CD4-positive, alpha-beta T cell treated with Interleukin-21 for 1 hour (primary cell): ENCODE measurements around the gene NR2C2.
"Not testable (repeated sequence)": the region's sequence is repeated elsewhere in the genome, so short reads cannot be mapped to it uniquely, and the experiment has no call there.

Experiments used
- DNase-seq: peaks from one replicate; pipeline ENCODE4 v3.0.0-alpha.2; 2020

NR2C2 gene

DNA sequence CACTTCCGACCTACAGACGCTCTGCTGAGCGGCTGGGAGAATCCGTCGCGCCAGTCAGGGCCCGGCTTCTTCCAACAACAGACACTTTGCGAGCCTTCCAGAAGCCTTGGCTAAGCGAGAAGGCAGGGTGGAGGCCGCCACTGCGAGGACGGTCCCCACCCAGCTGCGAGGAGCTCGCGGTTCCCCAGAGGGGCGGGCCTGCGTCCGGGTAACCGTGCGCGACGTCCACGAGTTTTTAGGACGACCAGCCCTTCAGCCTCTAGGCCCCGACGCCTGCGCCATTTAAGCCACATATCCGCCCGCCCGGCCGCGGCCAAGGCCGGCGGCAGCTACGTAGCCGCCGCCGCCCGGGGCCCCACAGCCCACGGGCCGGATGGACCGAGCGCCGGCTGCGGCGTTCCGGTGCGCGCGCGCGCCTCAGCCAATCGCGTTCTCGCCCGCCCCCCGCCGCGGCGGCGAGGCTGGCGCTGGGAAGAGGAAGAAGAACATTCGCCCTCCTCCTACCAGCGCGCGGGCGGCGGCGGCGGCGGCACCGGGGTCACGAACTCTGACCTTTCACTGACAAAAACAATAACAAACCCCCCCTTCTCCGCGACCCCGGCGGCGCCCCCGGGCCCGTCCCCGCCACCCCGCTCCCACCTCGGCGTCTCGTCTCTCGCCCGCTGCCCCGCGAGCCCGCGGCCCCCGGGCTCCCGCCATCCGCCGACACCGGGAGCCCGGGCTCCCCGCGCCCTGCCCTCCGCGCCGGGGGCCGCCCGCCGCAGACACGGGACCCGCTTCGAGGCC, at the start of gene NR2C2:
Gene NR2C2, plus strand, starts transcription at position 484 of the 786 bp plus-strand sequence. CDS start 56,332 bp downstream, outside the sequence.
- DNase-seq: peak; percentile 91

DNA sequence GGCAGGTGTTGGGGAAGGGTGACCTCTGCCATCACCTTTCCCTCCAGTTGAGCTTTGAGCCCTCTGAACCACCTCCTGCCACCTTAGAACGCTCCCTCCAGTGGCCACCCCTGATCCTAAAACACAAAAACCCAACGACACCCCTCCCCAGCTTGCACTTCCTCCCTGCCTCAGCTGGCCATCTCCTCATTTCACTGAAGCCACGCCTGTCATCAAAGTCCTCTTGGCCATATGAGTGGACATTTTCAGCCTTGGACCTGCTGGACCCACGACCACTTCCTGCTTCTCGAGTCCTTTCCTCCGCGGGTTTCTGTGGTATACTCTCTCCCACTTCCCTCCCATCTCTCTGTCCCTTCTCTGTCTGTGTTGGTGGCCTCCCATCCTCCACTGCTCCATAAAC, 48.5 kb upstream of the NR2C2 start:
- DNase-seq: no peak

DNA sequence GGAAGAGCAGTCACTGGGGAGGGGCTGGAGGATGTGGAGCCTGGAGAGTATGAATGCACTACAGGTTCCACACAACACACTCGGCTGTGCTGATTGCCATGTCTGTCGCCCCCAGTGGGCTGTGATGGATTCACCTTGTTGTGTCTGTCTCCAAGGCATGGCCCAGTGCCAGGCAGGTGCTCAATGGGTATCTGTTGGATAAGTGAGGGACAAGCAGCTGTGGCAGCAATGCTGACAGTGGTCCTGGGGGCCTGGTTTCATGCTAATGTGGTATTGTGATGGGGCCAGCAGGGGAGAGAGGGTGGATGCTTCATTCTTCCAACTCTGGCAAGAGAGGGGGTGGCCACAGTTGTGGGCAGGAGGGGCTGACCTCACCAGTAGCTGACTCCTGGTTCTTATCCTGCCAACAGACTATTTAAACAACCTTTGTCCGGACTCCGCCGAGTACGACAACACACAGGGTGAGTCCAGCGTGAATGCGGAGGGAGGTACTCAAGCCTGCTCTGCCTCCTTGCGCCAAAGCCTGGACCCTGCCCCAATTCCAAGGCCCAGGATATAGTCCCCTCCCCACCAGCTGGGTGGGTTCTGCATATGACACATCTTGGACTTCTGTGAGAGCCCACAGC, 47.3 kb upstream of the NR2C2 start:
- no peak for DNase-seq

DNA sequence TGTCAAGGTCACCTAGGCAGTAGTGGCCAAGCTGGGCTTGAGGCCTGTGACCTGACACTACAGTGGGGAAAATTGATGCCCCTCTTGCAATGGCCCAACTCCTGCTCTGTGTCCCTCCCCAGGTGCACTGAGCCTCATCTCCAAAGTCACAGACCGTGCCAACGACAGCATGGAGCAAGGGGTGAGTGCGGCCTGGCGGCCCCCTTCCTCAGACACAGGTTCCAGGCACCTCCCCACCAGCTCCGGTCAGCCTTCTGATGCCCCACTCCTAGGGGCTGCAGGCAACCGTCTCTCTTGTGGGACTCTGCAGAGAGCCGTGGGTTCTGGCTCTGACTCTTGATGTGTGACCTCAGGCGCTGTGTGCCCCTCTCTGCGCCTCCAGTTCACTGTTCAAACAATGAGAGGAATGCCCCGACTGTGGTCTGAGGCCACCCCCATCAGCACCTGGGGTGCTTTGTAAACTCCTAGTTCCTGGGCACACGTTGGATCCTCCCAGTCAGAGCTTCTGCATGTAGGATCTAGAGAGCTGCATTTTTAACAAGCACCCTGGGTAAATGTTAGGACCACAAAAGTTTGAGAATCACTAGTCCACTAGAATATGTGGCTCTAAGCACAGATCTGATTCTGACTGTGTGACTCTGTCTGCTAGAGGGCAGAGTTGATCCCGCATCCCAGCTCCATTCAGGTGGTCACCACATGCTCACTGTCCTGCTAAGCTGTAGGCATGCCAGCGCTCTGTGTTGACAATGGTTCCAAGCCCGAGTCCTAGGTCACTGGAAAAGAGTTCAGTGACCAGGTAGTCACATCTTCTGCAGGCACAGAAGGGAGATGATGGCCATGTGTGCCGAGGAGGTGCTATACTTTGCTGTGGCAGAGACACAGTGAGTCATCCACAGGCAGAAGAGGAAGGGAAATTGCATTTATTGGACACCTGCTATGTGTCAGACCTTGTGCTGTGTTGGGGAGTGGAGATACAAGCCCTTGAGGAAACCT, 46.2 kb upstream of the NR2C2 start:
- DNase-seq: no peak

DNA sequence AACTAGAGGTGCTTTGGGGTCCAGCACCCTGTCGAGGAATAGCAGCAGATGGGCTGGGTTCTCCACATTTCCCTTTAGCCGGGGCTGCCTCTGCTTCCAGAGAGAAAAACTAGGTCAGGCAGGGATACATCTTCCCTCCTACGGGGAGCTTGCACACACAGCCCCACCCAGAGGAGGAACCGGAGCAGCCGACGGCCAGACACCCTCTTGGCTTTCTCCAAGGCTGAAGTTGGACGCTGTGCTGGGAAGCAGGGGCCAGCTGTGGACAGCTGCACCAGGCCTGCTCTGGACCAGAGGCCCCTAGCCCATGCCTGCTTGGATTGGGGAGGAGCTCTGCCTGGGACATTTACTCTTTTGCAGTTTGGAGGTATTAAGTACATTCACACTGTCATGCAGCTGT, 44.7 kb upstream of the NR2C2 start:
- DNase-seq: no peak

DNA sequence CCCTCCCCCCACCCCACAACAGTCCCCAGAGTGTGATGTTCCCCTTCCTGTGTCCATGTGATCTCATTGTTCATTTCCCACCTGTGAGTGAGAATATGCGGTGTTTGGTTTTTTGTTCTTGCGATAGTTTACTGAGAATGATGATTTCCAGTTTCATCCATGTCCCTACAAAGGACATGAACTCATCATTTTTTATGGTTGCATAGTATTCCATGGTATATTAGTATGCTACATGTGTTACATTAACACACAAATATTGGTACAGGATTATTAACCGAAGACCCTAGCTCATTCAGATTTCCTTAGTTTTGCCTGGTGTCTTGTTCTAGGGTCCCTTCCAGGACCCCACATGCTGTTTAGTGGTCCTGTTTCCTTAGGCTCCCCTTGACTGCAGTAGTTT, 43.9 kb upstream of the NR2C2 start:
- DNase-seq: not testable (repeated sequence)

DNA sequence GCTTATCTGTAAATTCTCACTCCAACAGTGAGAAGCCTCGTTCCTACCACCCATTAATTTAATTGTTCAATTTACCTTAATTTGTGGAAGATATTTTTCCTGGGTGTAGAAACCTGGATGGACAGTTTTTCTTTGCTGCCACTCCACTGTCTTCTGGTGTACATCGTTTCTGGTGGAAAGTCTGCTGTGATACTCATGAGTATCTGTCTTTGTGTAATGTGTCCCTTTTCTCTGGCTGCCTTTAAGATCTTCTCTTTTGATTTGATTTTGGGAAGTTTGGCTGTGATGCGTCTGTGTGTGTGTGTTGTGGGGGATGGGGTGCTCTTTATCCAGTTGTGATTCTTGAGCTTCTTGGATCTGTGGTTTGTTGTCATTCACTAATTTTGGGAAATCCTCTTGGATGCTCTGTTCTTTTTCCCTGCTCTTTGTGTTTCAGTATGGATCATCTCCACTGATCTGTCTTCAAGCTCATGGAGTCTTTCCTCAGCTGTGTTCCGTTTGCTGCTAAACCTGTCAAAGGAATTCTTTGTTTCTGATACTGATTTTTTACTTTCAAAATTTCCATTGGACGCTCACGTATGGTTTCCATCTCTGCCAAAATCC, 42.2 kb upstream of the NR2C2 start:
- no peak for DNase-seq

DNA sequence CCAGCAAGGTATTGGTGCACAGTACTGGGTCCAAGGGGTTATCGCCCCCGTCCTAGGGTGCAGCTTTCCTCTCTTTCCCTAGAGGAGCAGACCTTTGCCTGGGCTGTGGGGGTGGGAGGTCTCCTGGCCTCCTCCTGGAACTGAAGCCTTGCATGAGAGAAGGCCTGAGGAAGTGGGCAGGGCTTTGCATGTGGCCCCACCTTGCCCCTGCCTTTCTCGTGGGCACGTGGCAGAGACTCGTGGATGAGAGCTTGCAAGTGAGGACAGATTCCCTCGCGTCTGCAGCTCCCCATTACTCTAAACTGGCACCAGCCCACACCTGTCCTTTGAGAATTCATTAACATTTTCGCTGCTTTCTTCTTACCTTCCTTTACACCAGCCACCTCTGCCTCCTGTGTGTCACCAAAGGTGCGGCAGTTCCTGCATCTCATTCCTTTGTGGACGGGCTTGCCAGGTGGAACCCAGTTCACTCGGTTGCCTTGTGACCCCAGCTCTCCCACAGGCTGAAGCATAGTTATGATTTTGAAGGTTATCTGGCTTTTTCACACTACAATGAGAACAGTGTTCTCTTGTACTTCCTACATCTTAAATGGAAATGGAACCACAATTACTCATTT, 40.9 kb upstream of the NR2C2 start:
- no peak for DNase-seq

DNA sequence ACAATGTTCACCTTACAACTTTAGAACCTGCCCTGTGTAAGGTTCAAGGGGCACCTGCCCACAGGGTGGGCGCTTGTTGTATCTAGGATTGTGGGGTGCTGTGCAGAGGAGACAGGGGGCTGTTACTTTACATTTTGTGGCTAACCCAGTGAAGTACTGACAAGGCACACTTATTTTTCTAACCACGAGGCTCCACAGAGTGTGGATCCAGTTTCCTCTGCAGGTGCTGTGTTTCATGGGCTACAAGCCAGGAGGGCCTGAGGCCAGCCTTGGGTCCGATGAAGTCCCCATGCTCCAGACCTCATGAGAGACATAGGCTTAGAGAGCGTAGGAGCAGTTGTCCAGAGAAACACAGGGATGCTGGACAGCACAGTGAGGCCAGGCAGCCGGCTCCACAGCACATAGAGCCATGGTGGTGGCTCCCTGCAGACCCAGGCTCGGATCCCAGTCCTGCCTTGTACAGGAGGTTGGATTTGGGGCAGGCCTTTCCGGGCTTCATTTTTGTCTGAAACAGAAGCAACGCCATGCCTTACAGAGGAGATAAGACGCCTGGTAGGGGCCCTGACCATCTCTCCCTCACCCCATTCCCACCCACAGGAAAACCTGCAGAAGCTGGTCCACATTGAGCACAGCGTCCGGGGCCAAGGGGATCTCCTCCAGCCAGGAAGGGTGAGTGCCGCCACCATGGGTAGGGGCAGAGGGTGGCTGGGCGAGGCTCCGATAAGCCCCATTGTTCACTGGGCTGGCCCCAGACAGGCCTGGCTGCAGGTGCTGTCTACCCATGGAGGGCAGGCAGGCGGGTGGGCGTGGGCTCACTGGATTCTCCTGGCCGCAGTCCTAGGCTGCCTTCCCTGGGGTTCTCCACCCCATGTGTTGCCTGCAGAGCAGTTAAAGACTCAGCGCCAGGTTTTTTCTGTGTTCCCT, 40.1 kb upstream of the NR2C2 start:
- no peak for DNase-seq

DNA sequence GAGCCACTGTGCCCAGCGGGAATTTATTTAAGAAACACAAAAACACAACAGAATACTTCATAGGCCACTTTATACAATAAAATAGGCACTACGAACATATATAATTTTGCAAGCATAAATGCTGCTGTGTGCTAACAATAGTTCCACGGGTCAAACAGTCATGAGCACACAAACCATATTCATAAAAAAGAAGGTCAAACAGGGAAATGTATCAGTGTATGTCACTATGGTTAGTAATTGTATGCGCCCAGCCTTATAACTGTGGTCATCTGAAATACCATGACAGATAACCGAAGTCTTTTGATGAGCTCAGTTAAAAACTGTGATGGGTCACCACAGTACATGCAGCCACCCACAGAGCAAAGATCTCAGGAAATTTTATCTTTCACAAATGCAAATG, 38.1 kb upstream of the NR2C2 start:
- no peak for DNase-seq

DNA sequence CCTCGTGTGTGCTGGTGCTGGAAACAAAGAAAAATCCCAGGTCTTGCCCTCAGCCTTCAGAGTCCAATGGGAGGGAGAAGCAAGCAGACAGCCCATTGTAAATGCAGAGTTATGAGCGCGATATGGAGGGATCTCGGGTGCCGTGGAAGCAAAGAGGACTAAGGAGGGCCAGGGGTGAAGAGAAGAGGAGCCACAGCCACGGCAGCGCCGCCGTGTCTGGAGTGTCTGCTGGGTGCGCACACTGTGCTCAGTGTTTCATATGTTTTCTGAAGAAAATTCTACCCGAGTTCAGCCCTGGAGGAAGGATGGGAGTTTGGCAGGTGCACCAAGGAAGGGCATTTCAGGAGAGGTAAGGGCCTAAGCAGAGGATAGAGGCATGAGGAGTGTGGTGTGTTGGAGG, 35.7 kb upstream of the NR2C2 start:
- no peak for DNase-seq

DNA sequence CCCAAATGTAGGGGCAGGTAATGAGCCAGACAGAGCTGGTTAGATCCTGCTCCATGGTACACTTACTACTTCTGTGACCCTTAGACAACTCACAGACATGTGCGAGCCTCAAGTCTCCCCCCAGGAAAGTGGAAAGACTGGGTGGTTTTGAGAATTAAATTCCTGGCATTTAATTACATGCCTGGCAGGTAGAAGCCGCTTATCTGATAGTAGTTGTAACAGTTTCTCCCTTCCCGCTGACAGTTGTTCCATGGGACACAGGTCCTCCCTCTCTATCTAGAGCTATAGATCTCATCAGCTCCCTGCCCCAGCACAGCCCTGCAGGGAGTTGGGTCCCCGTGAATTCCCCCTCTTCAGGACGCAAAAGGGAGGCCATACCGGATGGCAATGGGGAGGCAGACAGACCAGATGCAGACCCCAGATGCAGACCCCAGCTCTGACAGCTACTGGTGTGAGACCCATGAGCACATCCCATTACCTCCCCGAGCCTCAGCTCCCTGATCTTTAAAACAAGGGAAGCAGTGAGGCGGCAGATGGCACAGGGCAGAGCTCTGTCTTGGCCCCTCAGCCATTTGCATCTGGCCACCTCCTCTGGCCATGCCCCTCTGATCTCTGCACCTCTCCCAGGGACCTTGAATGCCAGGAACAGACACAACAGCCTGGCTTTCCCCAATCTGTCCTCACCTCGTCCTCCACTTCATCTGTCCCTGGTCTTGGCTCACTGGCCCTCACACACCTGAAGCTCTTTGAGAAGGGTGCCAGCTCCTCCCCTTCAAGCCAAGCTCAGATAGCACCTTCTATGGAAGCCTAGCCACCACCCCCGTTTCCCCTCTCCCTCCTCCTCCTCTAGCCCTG, 34.1 kb upstream of the NR2C2 start:
- DNase-seq: no peak

DNA sequence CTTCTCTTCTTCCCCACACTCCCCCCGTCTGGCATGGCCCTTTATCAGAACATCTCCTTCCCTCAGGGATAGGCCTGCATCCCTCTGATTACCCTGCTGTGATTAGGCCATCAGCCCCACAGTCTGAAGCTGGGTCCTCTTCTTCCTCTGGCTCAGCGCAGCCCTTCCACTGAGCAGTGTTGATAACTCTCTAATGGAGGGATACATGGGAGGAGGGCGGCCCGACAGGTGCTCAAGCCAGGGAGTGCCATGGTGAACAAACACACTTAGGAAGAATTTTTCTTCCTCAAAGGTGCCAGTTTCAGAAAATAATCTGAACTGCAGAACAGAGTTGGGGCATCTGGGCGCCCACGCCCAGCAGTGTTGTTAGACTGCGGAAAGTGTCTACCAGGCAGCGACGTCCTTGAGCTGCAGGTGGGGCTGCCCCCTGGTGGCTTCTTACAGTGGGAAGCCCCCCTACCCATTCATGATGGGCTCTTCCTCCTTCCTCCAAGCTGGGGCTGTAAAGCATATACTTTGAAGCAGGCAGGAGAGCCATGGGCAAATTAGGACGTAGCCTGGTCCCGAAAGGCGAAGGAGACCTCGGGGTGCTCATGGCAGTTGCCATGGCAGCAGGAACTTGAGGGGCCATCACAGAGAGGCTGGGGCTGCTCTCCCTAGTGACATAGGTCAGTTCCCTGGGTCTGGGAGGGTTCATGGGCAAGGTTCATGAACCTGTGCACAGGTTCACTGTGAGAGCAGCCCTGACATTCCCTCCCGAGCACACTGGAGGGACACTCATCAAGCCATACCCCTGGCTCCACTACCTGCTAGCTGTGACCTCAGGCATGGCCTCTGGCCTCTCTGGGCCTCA, 33.2 kb upstream of the NR2C2 start:
- DNase-seq: no peak

DNA sequence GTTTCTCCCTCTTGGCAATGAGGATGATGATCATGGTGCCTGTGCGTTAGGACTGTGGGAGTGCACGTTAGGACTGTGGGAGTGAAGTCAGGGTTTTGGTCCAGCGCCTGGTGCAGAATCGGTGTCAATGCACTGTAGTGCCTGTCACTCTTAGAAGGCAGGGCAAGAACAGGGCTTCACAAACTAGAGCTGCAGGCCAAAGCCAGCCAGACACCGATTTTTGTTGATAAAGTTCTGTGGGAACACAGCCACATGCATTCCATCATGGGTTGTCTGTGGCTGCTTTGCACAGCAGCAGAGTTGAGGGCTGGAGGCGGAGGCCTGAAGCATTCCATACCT, 32.6 kb upstream of the NR2C2 start:
- no peak for DNase-seq

DNA sequence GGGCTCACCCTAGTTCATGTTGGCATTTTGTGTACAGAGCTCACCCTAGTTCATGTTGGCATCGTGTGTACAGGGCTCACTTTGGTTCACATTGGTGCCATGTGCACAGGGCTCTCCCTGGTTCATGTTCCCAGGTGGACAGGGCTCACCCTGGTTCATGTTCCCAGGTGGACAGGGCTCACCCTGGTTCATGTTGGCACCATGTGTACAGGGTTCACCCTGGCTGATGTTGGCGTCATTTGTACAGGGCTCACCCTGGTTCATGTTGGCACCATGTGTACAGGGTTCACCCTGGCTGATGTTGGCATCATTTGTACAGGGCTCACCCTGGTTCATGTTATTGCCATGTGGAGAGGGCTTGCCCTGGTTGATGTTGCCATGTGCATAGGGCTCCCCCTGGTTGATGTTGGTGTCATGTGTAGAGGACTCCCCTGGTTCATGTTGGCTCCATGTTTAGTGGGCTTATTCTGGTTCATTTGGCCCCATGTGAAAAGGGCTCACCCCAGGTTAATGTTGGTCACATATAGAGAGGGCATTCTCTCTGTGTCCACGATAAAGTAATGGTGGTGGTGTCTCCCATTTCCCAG, 31.7 kb upstream of the NR2C2 start:
- peak; percentile 40 for DNase-seq

DNA sequence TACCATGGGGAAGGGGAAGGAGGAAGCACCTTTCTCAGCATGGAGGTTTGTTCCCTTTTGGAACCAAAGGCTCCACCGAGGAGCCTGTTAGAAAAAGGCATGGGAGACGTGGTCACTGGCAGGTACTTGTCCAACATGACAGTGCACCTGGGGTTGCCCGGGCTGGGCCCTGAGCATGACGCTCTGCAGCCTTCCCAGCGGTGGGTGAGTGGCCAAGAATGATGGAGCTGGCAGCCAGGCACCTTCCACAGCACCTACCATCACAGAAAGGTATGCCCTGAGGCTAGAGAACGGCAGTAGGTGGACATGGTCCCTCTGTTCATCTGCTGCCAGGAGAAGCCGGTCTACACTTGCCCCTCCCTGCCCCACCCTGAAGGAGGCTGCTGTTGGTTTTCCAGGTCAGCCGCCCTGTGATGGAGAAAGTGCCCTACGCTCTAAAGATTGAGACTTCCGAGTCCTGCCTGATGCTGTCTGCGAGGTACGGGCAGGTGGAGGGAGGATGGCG, 29.0 kb upstream of the NR2C2 start:
- DNase-seq: no peak

DNA sequence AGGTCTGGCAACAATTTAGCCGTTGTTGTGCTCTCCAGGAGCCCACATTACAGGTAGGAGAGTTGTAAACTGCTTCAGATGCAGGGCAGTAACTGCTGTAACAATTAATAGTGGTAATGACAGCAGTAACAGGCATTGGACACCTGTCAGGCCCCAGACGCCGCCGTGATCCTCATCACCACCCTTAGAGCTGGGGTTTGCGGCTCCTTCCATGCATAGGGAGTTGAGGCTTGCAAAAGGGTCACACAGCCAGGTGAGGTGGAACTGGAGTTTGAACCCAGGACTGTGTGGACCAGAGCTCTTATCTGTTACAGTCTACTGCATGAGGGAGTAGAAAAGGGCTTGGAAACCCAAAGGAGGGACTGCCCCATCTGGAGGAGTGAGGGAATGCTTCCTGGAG, 26.8 kb upstream of the NR2C2 start:
- DNase-seq: no peak

DNA sequence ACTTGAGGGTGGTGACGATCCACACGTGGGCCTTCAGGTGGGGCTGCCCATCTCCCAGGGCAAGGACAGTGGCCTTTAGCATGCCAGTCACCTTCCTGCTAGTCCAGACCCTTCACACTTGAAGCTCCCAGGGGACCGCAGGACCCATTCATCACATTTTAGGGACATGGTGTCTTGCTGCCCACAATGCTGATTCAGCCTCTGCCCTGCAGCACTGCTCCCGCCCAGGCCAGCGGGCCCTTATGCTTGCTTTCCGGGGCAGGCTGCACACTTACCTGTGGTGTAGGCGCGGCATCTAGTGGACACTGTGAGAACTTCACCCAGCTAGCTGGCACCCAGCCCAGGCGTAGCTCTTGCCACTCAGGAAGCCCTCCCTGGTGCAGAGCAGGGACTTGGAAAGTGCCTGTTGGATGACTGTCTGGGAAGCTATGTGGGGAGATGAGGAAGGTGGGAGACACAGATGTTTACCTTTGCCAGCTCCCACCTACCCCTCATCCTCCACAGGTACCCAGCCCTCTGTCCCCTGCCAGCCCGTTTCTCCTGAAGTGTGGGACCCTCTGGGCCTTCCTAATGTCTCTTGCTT, 26.3 kb upstream of the NR2C2 start:
- peak; percentile 80 for DNase-seq
